Activated CD4-positive, alpha-beta memory T cell treated with anti-CD3 and anti-CD28 coated beads for 36 hours (primary cell): Measurements from ENCODE around the gene ST8SIA4. TPM values are rescaled to one million over a fixed set of nuclear protein-coding genes. Genes with fewer than 3 reads are reported as not detected.

Experiments used
- CTCF ChIA-PET: fragments of 350-600 bp; sonication (Branson Sonifier 250); formaldehyde crosslinking; loops from one replicate; lab custom pipeline; 2021; ENCODE audit warnings: antibody characterized with exemption, inconsistent platforms; lab: Charles Lee
- POLR2A ChIA-PET: fragments of 350-600 bp; sonication (Branson Sonifier 250); formaldehyde crosslinking; loops from one replicate; lab custom pipeline; 2021; ENCODE audit warnings: antibody characterized with exemption; lab: Charles Lee
- DNase-seq: peaks from one replicate; pipeline ENCODE4 v3.0.0-alpha.2; 2020
- H3K27ac Mint-ChIP-seq: one replicate; pipeline ENCODE4 v1.8.0; 2021; ENCODE audit warnings: mixed read lengths
- H3K27me3 Mint-ChIP-seq: one replicate; pipeline ENCODE4 v1.8.0; 2021; ENCODE audit warnings: mixed read lengths
- H3K36me3 Mint-ChIP-seq: one replicate; pipeline ENCODE4 v1.8.0; 2021; ENCODE audit warnings: mixed read lengths
- H3K4me1 Mint-ChIP-seq: one replicate; pipeline ENCODE4 v1.8.0; 2021; ENCODE audit warnings: low read depth, mixed read lengths
- H3K4me3 Mint-ChIP-seq: one replicate; pipeline ENCODE4 v1.8.0; 2021; ENCODE audit warnings: mild to moderate bottlenecking, mixed read lengths
- H3K9me3 Mint-ChIP-seq: one replicate; pipeline ENCODE4 v1.8.0; 2021; ENCODE audit warnings: mixed read lengths
- intact Hi-C: fragments of 100-400 bp; cut with micrococcal nuclease; formaldehyde crosslinking; loops from one replicate; pipeline ENCODE4 v1.15.1; 2023
- total RNA-seq, 2 experiments: library from RNA; stranded (reverse); gene quantifications; one replicate each; pipeline ENCODE4 v1.2.3, GENCODE V29; 2021

The ST8SIA4 gene
- total RNA-seq, 2 experiments from 2014 or later = 32.8 to 35.1 TPM

DNA sequence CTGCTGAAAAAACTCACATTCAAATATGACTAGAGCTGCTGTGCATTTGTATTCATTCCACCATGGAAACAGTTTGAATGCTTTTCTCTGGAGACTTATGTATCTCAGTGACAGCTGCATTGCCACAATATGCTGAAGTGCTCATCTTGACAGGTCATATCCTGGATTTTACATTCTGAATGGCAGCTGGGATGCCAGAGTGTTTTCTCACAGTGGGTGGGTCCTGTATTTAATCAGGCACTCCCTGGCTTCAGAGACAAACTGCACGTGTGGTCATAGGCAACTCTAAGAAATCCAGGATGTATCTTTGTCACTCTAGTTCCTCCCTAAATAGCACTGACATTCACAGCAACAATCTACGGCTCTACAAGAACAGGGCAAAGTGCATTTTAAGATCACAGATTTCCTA is 75.6 kb downstream of the ST8SIA4 start:
- Mint-ChIP-seq H3K27me3 (no peaks in the 10 kb centered on the region), H3K36me3 (peaks cover 12% of the 10 kb centered on the region), H3K9me3 (no peaks in the 10 kb centered on the region), H3K27ac (peak overlapping the region; percentile 79), H3K4me3 (no peak overlapping the region), H3K4me1 (peaks cover 43% of the 10 kb centered on the region)
- ChIA-PET CTCF (no interaction called here), POLR2A (interaction anchor here (1.1 to 2.4 kb wide), 4 partner anchors 13 to 75 kb away, joined by 5 to 12 read pairs (median 8); no protein-coding TSS in a partner anchor)
- intact Hi-C loops = no loop called here
- DNase-seq = peak; percentile 23

DNA sequence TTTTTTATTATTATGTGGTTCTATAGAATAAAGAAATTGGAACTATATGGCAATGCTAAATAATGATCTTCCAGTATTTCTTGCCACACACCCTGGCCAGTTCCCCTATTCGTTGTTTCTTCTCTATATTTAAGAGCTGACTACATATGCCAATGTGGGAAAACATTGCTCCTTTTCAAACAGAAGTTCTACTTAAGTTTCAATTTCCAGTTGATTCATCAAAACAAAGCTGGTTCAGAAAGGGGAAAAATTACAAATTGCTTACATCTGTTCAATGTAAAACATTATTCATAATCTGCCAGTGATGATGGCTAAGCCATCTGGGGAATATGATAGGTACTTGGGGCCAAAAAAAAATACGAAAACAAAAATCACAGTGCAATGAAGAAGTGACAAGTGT is 76.9 kb downstream of the ST8SIA4 start:
- DNase-seq = no peak
- intact Hi-C loops = loop anchor here (1.0 kb wide), 6 partner anchors 14 to 77 kb away; partner anchors contain the start of gene ST8SIA4
- Mint-ChIP-seq H3K4me1 (peaks cover 43% of the 10 kb centered on the region), H3K9me3 (no peaks in the 10 kb centered on the region), H3K36me3 (peaks cover 12% of the 10 kb centered on the region), H3K27ac (peak overlapping the region; percentile 1), H3K27me3 (no peaks in the 10 kb centered on the region), H3K4me3 (no peak overlapping the region)
- CTCF ChIA-PET = interaction anchor here (0.6 to 1.4 kb wide), 3 partner anchors 14 to 105 kb away, joined by 4 to 5 read pairs (median 4); no protein-coding TSS in a partner anchor
- POLR2A ChIA-PET = interaction anchor here (0.7 to 1.5 kb wide), 4 partner anchors 15 to 79 kb away, joined by 3 to 20 read pairs (median 4); partner anchors contain the start of gene ST8SIA4

DNA sequence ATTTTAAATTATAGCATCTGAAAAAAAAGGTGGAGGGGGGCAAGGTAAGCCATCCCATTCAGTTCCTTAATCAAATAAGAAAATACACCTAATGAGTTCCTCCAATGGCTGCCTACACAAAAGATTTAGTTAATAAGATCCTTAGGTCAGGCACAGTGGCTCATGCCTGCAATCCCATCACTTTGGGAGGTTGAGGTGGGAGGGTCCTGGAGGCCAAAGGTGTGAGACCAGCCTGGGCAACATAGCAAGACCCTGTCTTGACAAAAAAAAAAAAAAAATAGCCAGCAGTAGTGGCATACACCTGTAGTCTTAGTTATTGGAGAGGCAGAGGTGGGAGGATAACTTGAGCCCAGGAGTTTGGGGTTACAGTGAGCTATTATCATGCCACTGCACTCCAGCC is 78.4 kb downstream of the ST8SIA4 start:
- Mint-ChIP-seq H3K27me3 (no peaks in the 10 kb centered on the region), H3K4me1 (peaks cover 53% of the 10 kb centered on the region), H3K4me3 (no peak overlapping the region), H3K9me3 (no peaks in the 10 kb centered on the region), H3K36me3 (peaks cover 12% of the 10 kb centered on the region), H3K27ac (no peak overlapping the region)
- no peak for DNase-seq
- POLR2A ChIA-PET = no interaction called here
- intact Hi-C loops = no loop called here
- CTCF ChIA-PET = no interaction called here

DNA sequence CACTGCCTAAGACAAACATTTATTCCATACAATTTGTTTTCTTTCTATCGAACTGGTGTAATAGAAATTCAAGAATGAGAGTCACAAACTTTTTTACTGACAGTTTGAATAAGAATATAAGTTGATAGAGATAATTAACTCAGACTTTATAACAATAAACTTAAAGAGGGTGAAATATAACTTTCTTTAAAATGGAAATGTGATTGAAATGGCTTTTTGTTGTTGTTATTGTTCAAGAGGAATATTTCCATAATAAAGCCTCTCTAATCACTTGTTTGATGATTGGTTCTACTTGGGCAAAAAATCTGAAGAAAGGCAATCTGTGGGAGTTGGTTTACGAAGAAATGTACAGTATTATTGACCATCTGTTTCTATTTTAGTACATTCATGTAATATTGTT is 79.3 kb downstream of the ST8SIA4 start:
- Mint-ChIP-seq H3K4me3 (no peak overlapping the region), H3K27me3 (no peaks in the 10 kb centered on the region), H3K9me3 (no peaks in the 10 kb centered on the region), H3K27ac (no peak overlapping the region), H3K36me3 (peaks cover 10% of the 10 kb centered on the region), H3K4me1 (peaks cover 47% of the 10 kb centered on the region)
- intact Hi-C loops = no loop called here
- POLR2A ChIA-PET = no interaction called here
- CTCF ChIA-PET = no interaction called here
- no peak for DNase-seq

- H3K36me3 Mint-ChIP-seq = peaks cover 13% of the 10 kb centered on the region
- intact Hi-C loops = no loop called here
- CTCF ChIA-PET = no interaction called here
- no peaks in the 10 kb centered on the region for H3K27me3 Mint-ChIP-seq
- no peak overlapping the region for H3K4me3 Mint-ChIP-seq
- DNase-seq = no peak
- POLR2A ChIA-PET = no interaction called here
- no peaks in the 10 kb centered on the region for H3K9me3 Mint-ChIP-seq
- H3K4me1 Mint-ChIP-seq = peaks cover 44% of the 10 kb centered on the region
- no peak overlapping the region for H3K27ac Mint-ChIP-seq
Measured at GRCh38 chr5:100821751-100822150, 81.3 kb downstream of the ST8SIA4 start.

DNA sequence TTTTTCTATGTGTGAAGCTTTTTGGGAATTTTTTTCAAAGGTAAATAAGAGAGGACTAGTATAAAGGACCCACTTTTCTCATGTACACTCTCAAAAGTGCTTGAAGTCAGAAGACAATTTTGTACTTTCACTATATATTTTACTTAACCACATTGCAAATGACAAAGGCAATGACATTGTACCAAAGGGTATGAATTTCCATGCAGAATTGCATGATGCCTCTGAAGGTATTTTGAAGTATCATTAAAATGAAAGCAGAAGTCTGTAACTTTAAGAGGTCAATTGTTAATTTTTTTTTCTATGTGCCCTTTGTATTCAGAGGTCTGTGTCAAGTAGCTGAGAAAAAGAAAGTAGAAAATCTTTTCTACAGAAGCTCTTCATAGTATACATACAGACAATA is 84.7 kb downstream of the ST8SIA4 start:
- Mint-ChIP-seq H3K27ac (no peak overlapping the region), H3K9me3 (no peaks in the 10 kb centered on the region), H3K27me3 (no peaks in the 10 kb centered on the region), H3K4me3 (no peak overlapping the region), H3K4me1 (peaks cover 34% of the 10 kb centered on the region), H3K36me3 (peaks cover 10% of the 10 kb centered on the region)
- POLR2A ChIA-PET = interaction anchor here (1.2 kb wide), 1 partner anchor 82 kb away, joined by 3 read pairs; no protein-coding TSS in a partner anchor
- intact Hi-C loops = no loop called here
- CTCF ChIA-PET = interaction anchor here (0.7 kb wide), 1 partner anchor 208 kb away, joined by 3 read pairs; no protein-coding TSS in a partner anchor
- no peak for DNase-seq

DNA sequence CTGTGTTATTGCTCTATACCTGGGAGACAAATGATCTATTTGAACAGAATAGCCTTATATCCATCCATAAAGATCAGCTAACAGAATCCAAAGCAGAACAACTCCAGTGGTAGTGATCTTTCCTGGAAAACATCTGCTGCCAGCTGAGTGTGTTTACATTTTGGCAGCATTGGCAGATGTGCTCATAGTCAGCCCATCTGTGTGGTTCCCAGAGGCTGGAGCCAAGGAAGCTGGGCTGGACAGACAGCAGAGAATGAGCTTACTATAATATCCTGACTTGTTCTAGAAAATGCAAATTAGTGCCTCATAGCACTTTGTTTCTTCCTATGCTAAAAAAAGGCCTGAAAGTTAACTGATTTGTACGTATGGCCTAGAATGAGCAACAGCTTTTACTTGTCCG is 99.7 kb downstream of the ST8SIA4 start:
- DNase-seq = no peak
- Mint-ChIP-seq H3K4me1 (no peaks in the 10 kb centered on the region), H3K27me3 (no peaks in the 10 kb centered on the region), H3K9me3 (peaks cover 24% of the 10 kb centered on the region), H3K27ac (no peak overlapping the region), H3K4me3 (no peak overlapping the region), H3K36me3 (peaks cover 7% of the 10 kb centered on the region)
- intact Hi-C loops = no loop called here
- POLR2A ChIA-PET = no interaction called here
- CTCF ChIA-PET = interaction anchor here (1.0 kb wide), 1 partner anchor 318 kb away, joined by 3 read pairs; no protein-coding TSS in a partner anchor

DNA sequence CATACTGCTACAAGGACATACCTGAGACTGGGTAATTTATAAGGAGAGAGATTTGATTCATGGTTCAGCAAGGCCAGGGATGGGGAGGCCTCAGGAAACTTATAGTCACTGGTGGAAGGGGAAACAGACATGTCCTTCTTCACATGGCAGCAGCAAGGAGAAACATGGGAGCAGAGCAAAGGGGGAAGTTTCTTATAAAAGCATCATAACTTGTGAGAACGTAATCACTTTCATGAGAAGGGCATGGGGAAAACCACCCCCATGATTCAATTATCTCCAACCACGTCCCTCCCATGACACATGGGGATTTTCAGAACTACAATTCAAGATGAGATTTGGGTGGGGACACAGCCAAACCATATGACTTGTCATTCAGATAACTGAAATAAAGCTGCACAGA is 100.9 kb downstream of the ST8SIA4 start:
- no peak for DNase-seq
- ChIA-PET POLR2A (interaction anchor here (0.8 kb wide), 1 partner anchor 70 kb away, joined by 3 read pairs; no protein-coding TSS in a partner anchor), CTCF (interaction anchor here (0.9 to 1.2 kb wide), 2 partner anchors 96 to 100 kb away, joined by 3 read pairs; partner anchors contain the start of gene ST8SIA4)

DNA sequence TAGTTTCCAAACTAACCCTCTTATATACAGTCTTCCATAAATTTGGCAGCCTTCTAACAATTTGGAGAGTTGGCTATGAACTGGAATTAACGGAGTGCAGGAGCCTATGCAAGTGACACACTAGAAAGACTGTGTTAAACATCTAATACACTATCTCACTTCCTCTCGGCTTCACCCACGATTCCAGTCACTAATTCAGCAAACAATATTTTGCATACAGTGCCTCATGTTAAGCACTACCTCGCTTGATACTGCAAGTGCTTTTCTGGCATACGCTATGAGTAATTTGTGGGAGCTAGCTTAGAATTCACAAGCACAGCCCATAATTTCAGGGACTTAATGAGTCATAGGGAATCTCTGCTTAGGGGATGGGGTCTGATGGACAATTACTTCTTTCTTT is 102.5 kb downstream of the ST8SIA4 start:
- no peak overlapping the region for H3K4me3 Mint-ChIP-seq
- ChIA-PET POLR2A (no interaction called here), CTCF (no interaction called here)
- peaks cover 7% of the 10 kb centered on the region for H3K36me3 Mint-ChIP-seq
- no peak overlapping the region for H3K27ac Mint-ChIP-seq
- H3K27me3 Mint-ChIP-seq = no peaks in the 10 kb centered on the region
- H3K9me3 Mint-ChIP-seq = peaks cover 24% of the 10 kb centered on the region
- H3K4me1 Mint-ChIP-seq = no peaks in the 10 kb centered on the region
- intact Hi-C loops = no loop called here
- DNase-seq = no peak

More for the DNA sequence above, 100.9 kb downstream of the ST8SIA4 start:
- peaks cover 7% of the 10 kb centered on the region for H3K36me3 Mint-ChIP-seq
- intact Hi-C loops = no loop called here
- H3K4me3 Mint-ChIP-seq = no peak overlapping the region
- no peaks in the 10 kb centered on the region for H3K4me1 Mint-ChIP-seq
- no peaks in the 10 kb centered on the region for H3K27me3 Mint-ChIP-seq
- peaks cover 24% of the 10 kb centered on the region for H3K9me3 Mint-ChIP-seq
- no peak overlapping the region for H3K27ac Mint-ChIP-seq

DNA sequence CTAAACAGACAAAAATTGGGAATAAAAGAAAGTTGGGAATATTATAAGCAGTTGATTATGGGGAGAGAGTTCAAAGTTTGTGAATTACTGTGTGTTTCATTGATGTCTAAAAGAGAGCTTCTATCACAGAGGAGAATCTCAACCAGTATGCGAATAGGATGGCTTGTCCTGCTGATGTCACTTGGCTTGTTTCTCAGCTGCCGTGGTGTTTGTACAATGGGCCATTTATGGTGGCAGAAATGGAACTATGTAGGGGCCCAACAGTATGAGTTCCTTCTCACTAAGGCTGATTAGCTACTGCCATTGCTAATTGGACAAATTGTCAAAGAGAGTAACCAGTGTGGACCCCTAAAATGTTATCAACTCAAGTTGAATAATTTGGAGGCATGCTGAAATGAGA is 103.9 kb downstream of the ST8SIA4 start:
- Mint-ChIP-seq H3K27me3 (no peaks in the 10 kb centered on the region), H3K9me3 (peaks cover 31% of the 10 kb centered on the region), H3K27ac (no peak overlapping the region), H3K36me3 (peaks cover 10% of the 10 kb centered on the region), H3K4me3 (no peak overlapping the region), H3K4me1 (no peaks in the 10 kb centered on the region)
- intact Hi-C loops = no loop called here
- POLR2A ChIA-PET = no interaction called here
- CTCF ChIA-PET = no interaction called here
- DNase-seq = no peak

GRCh38 chr5:100797861-100798260 is 105.2 kb downstream of the ST8SIA4 start:
- POLR2A ChIA-PET = no interaction called here
- Mint-ChIP-seq H3K9me3 (peaks cover 37% of the 10 kb centered on the region), H3K27me3 (no peaks in the 10 kb centered on the region)

DNA sequence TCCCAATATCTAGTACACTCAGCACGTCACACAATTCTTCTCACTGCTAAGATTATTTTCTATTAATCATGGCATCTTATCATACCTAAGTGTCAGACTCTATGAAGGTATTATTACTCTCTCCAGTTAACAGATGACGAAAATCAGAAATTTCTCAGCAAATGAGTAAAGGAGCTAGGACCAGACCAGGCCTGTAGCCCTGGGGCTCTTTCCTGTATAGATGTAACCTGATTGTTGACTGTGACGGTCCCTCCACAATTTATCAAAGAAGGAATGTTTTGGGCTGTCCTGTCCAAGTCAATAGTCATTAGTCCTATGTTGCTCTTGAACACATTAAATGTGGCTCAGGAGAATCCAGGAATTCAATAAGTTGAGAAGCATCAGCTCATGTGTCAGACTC is 106.2 kb downstream of the ST8SIA4 start:
- Mint-ChIP-seq H3K9me3 (peaks cover 27% of the 10 kb centered on the region), H3K4me3 (no peak overlapping the region), H3K36me3 (peaks cover 3% of the 10 kb centered on the region), H3K27me3 (no peaks in the 10 kb centered on the region), H3K4me1 (no peaks in the 10 kb centered on the region), H3K27ac (no peak overlapping the region)
- POLR2A ChIA-PET = no interaction called here
- CTCF ChIA-PET = no interaction called here
- DNase-seq = no peak
- intact Hi-C loops = no loop called here

More at GRCh38 chr5:100797861-100798260, 105.2 kb downstream of the ST8SIA4 start:
- DNase-seq = no peak
- peaks cover 10% of the 10 kb centered on the region for H3K36me3 Mint-ChIP-seq
- no peak overlapping the region for H3K27ac Mint-ChIP-seq
- CTCF ChIA-PET = no interaction called here
- H3K4me1 Mint-ChIP-seq = no peaks in the 10 kb centered on the region
- intact Hi-C loops = no loop called here
- H3K4me3 Mint-ChIP-seq = no peak overlapping the region

GRCh38 chr5:100794844-100795243 is 108.2 kb downstream of the ST8SIA4 start:
- POLR2A ChIA-PET = no interaction called here
- peaks cover 3% of the 10 kb centered on the region for H3K36me3 Mint-ChIP-seq
- no peak for DNase-seq
- H3K4me1 Mint-ChIP-seq = peaks cover 3% of the 10 kb centered on the region
- H3K27me3 Mint-ChIP-seq = no peaks in the 10 kb centered on the region
- CTCF ChIA-PET = no interaction called here
- H3K27ac Mint-ChIP-seq = no peak overlapping the region
- no peak overlapping the region for H3K4me3 Mint-ChIP-seq
- H3K9me3 Mint-ChIP-seq = peaks cover 18% of the 10 kb centered on the region
- intact Hi-C loops = no loop called here
